ENCODE results near the gene VPS26C.

VPS26C gene

GRCh38 chr21:37200641-37201480, 66.3 kb downstream of the VPS26C start:
- no peak for DNase-seq

GRCh38 chr21:37199057-37199924, 67.8 kb downstream of the VPS26C start:
- DNase-seq: no peak

GRCh38 chr21:37197746-37198145, 69.4 kb downstream of the VPS26C start:
- no peak for DNase-seq

GRCh38 chr21:37196847-37197246, 70.3 kb downstream of the VPS26C start:
- no peak for DNase-seq

- no peak for DNase-seq
Observed at GRCh38 chr21:37195610-37196009, 71.5 kb downstream of the VPS26C start.

- DNase-seq: no peak
Observed at GRCh38 chr21:37195059-37195458, 72.1 kb downstream of the VPS26C start.

- DNase-seq: no peak
Observed at GRCh38 chr21:37193676-37194075, 73.5 kb downstream of the VPS26C start.

GRCh38 chr21:37193006-37193405, 74.1 kb downstream of the VPS26C start:
- no peak for DNase-seq

GRCh38 chr21:37192019-37192418, 75.1 kb downstream of the VPS26C start:
- DNase-seq: no peak

GRCh38 chr21:37188825-37189224, 78.3 kb downstream of the VPS26C start:
- DNase-seq: no peak

- no peak for DNase-seq
Observed at GRCh38 chr21:37186983-37187382, 80.2 kb downstream of the VPS26C start.

- no peak for DNase-seq
Observed at GRCh38 chr21:37184784-37185593, 82.1 kb downstream of the VPS26C start.

GRCh38 chr21:37183749-37184148, 83.4 kb downstream of the VPS26C start:
- no peak for DNase-seq

- no peak for DNase-seq
Observed at GRCh38 chr21:37182222-37182621, 84.9 kb downstream of the VPS26C start.

- no peak for DNase-seq
Observed at GRCh38 chr21:37181059-37181458, 86.1 kb downstream of the VPS26C start.

- DNase-seq: no peak
Observed at GRCh38 chr21:37176716-37177115, 90.4 kb downstream of the VPS26C start.
